ENCODE results near the gene PHACTR1.
"Not testable (repeated sequence)": the region's sequence is repeated elsewhere in the genome, so short reads cannot be mapped to it uniquely, and the experiment has no call there.

PHACTR1 gene

GRCh38 chr6:12911427-12911826 is 194.9 kb downstream of the PHACTR1 start:
- DNase-seq, result no peak

GRCh38 chr6:12913201-12913600 is 196.6 kb downstream of the PHACTR1 start:
- no peak for DNase-seq

- no peak for DNase-seq
Measured at GRCh38 chr6:12916006-12916405, 199.4 kb downstream of the PHACTR1 start.

GRCh38 chr6:12916420-12917136 is 200.0 kb downstream of the PHACTR1 start:
- no peak for DNase-seq

GRCh38 chr6:12921467-12921866 is 204.9 kb downstream of the PHACTR1 start:
- no peak for DNase-seq

- no peak for DNase-seq
Measured at GRCh38 chr6:12923644-12924235, 207.2 kb downstream of the PHACTR1 start.

- DNase-seq, result no peak
Measured at GRCh38 chr6:12924911-12925310, 208.3 kb downstream of the PHACTR1 start.

- no peak for DNase-seq
Measured at GRCh38 chr6:12927746-12928145, 211.2 kb downstream of the PHACTR1 start.

- no peak for DNase-seq
Measured at GRCh38 chr6:12929678-12930077, 213.1 kb downstream of the PHACTR1 start.

GRCh38 chr6:12931639-12932038 is 215.1 kb downstream of the PHACTR1 start:
- no peak for DNase-seq

GRCh38 chr6:12935637-12936036 is 219.1 kb downstream of the PHACTR1 start:
- no peak for DNase-seq

GRCh38 chr6:12937971-12938370 is 221.4 kb downstream of the PHACTR1 start:
- no peak for DNase-seq

- no peak for DNase-seq
Measured at GRCh38 chr6:12939314-12939713, 222.7 kb downstream of the PHACTR1 start.

- no peak for DNase-seq
Measured at GRCh38 chr6:12941422-12941821, 224.9 kb downstream of the PHACTR1 start.

GRCh38 chr6:12943549-12943948 is 227.0 kb downstream of the PHACTR1 start:
- no peak for DNase-seq

- DNase-seq, result no peak
Measured at GRCh38 chr6:12944001-12944400, 227.4 kb downstream of the PHACTR1 start.

- not testable (repeated sequence) for DNase-seq
Measured at GRCh38 chr6:12944528-12944927, 228.0 kb downstream of the PHACTR1 start.

GRCh38 chr6:12947151-12947871 is 230.7 kb downstream of the PHACTR1 start:
- DNase-seq, result no peak

- no peak for DNase-seq
Measured at GRCh38 chr6:12947967-12948366, 231.4 kb downstream of the PHACTR1 start.

GRCh38 chr6:12950976-12951375 is 234.4 kb downstream of the PHACTR1 start:
- DNase-seq, result no peak

- DNase-seq, result no peak
Measured at GRCh38 chr6:12951415-12951814, 234.8 kb downstream of the PHACTR1 start.

- no peak for DNase-seq
Measured at GRCh38 chr6:12952318-12952717, 235.8 kb downstream of the PHACTR1 start.

GRCh38 chr6:12955956-12956355 is 239.4 kb downstream of the PHACTR1 start:
- no peak for DNase-seq

GRCh38 chr6:12956991-12957320 is 240.4 kb downstream of the PHACTR1 start:
- DNase-seq, result no peak

Data from stimulated activated CD4-positive, alpha-beta T cell treated with anti-CD3 and anti-CD28 coated beads, Interleukin-4, amount 100 ng/mL, for 1 hour (primary cell).